Adipocyte (in vitro differentiated cells): ENCODE results near the gene DIAPH3.
A peak's percentile ranks its signal among the peaks of the same experiment; 100 is the strongest.

Experiments
- DNase-seq: peaks from one replicate; pipeline ENCODE4 v3.0.0-alpha.2; 2015; ENCODE audit warnings: low read depth
- H3K27me3 ChIP-seq: replicated peaks from 2 replicates; pipeline ENCODE4 v1.7.0; 2013; ENCODE audit warnings: mild to moderate bottlenecking, low read length, moderate library complexity; ENCODE audit not compliant: control insufficient read depth, insufficient read depth
- H3K36me3 ChIP-seq: 2 replicates; pipeline ENCODE4 v1.7.0; 2013; ENCODE audit warnings: low read length, mild to moderate bottlenecking, moderate library complexity; ENCODE audit not compliant: control insufficient read depth, insufficient read depth, severe bottlenecking
- H3K4me1 ChIP-seq: 2 replicates; pipeline ENCODE4 v1.7.0; 2013; ENCODE audit warnings: mild to moderate bottlenecking, low read length, moderate library complexity; ENCODE audit not compliant: control insufficient read depth, insufficient read depth
- H3K4me3 ChIP-seq: 2 replicates; pipeline ENCODE4 v1.7.0; 2013; ENCODE audit warnings: mild to moderate bottlenecking, low read length, moderate library complexity
- H3K9ac ChIP-seq: 2 replicates; pipeline ENCODE4 v1.7.0; 2013; ENCODE audit warnings: mild to moderate bottlenecking, low read length, moderate library complexity
- H3K9me3 ChIP-seq: 2 replicates; pipeline ENCODE4 v1.7.0; 2013; ENCODE audit warnings: mild to moderate bottlenecking, low read length, moderate library complexity; ENCODE audit not compliant: control insufficient read depth

DIAPH3 gene

GRCh38 chr13:59856281-59856810, 307.4 kb downstream of the DIAPH3 start:
- no peak for DNase-seq
- H3K36me3 ChIP-seq, result no peaks in the 10 kb centered on the region
- H3K4me3 ChIP-seq, result no peak overlapping the region
- H3K4me1 ChIP-seq, result no peaks in the 10 kb centered on the region
- no peaks in the 10 kb centered on the region for H3K27me3 ChIP-seq
- no peak overlapping the region for H3K9ac ChIP-seq
- H3K9me3 ChIP-seq, result no peaks in the 10 kb centered on the region

GRCh38 chr13:59846845-59847620, 316.7 kb downstream of the DIAPH3 start:
- H3K36me3 ChIP-seq, result no peaks in the 10 kb centered on the region
- H3K9me3 ChIP-seq, result no peaks in the 10 kb centered on the region
- no peak overlapping the region for H3K9ac ChIP-seq
- H3K4me1 ChIP-seq, result no peaks in the 10 kb centered on the region
- no peak overlapping the region for H3K4me3 ChIP-seq
- DNase-seq, result no peak
- H3K27me3 ChIP-seq, result no peaks in the 10 kb centered on the region

GRCh38 chr13:59843040-59843439, 320.7 kb downstream of the DIAPH3 start:
- no peaks in the 10 kb centered on the region for H3K9me3 ChIP-seq
- H3K36me3 ChIP-seq, result no peaks in the 10 kb centered on the region
- no peak for DNase-seq
- no peak overlapping the region for H3K9ac ChIP-seq
- H3K27me3 ChIP-seq, result no peaks in the 10 kb centered on the region
- H3K4me1 ChIP-seq, result no peaks in the 10 kb centered on the region
- no peak overlapping the region for H3K4me3 ChIP-seq

GRCh38 chr13:59842507-59842906, 321.2 kb downstream of the DIAPH3 start:
- H3K4me1 ChIP-seq, result no peaks in the 10 kb centered on the region
- H3K9ac ChIP-seq, result no peak overlapping the region
- H3K27me3 ChIP-seq, result no peaks in the 10 kb centered on the region
- H3K36me3 ChIP-seq, result no peaks in the 10 kb centered on the region
- no peaks in the 10 kb centered on the region for H3K9me3 ChIP-seq
- H3K4me3 ChIP-seq, result no peak overlapping the region
- DNase-seq, result no peak

GRCh38 chr13:59839186-59839585, 324.5 kb downstream of the DIAPH3 start:
- Histone ChIP-seq H3K4me3 (no peak overlapping the region), H3K9me3 (no peaks in the 10 kb centered on the region), H3K9ac (no peak overlapping the region), H3K4me1 (no peaks in the 10 kb centered on the region), H3K36me3 (no peaks in the 10 kb centered on the region), H3K27me3 (no peaks in the 10 kb centered on the region)
- no peak for DNase-seq

GRCh38 chr13:59837101-59837500, 326.6 kb downstream of the DIAPH3 start:
- Histone ChIP-seq H3K9ac (no peak overlapping the region), H3K4me3 (no peak overlapping the region), H3K27me3 (no peaks in the 10 kb centered on the region), H3K9me3 (no peaks in the 10 kb centered on the region), H3K36me3 (no peaks in the 10 kb centered on the region), H3K4me1 (no peaks in the 10 kb centered on the region)
- DNase-seq, result no peak

- Histone ChIP-seq H3K4me3 (no peak overlapping the region), H3K36me3 (no peaks in the 10 kb centered on the region), H3K27me3 (no peaks in the 10 kb centered on the region), H3K9ac (no peak overlapping the region), H3K9me3 (no peaks in the 10 kb centered on the region), H3K4me1 (no peaks in the 10 kb centered on the region)
- no peak for DNase-seq
Measured at GRCh38 chr13:59835569-59835968, 328.2 kb downstream of the DIAPH3 start.

- Histone ChIP-seq H3K9ac (no peak overlapping the region), H3K4me1 (no peaks in the 10 kb centered on the region), H3K4me3 (no peak overlapping the region), H3K36me3 (no peaks in the 10 kb centered on the region), H3K27me3 (no peaks in the 10 kb centered on the region), H3K9me3 (no peaks in the 10 kb centered on the region)
- no peak for DNase-seq
Measured at GRCh38 chr13:59834801-59835200, 328.9 kb downstream of the DIAPH3 start.

- no peak overlapping the region for H3K9ac ChIP-seq
- H3K4me1 ChIP-seq, result peaks cover 16% of the 10 kb centered on the region
- no peak for DNase-seq
- H3K9me3 ChIP-seq, result no peaks in the 10 kb centered on the region
- no peaks in the 10 kb centered on the region for H3K36me3 ChIP-seq
- H3K4me3 ChIP-seq, result no peak overlapping the region
- H3K27me3 ChIP-seq, result no peaks in the 10 kb centered on the region
Measured at GRCh38 chr13:59829690-59830089, 334.0 kb downstream of the DIAPH3 start.

- no peaks in the 10 kb centered on the region for H3K36me3 ChIP-seq
- H3K9me3 ChIP-seq, result no peaks in the 10 kb centered on the region
- DNase-seq, result peak; percentile 40
- no peaks in the 10 kb centered on the region for H3K27me3 ChIP-seq
- peaks cover 14% of the 10 kb centered on the region for H3K4me1 ChIP-seq
- no peak overlapping the region for H3K9ac ChIP-seq
- no peak overlapping the region for H3K4me3 ChIP-seq
Measured at GRCh38 chr13:59823486-59823885, 340.2 kb downstream of the DIAPH3 start.

GRCh38 chr13:59809564-59809963, 354.2 kb downstream of the DIAPH3 start:
- H3K36me3 ChIP-seq, result no peaks in the 10 kb centered on the region
- H3K9ac ChIP-seq, result no peak overlapping the region
- H3K27me3 ChIP-seq, result no peaks in the 10 kb centered on the region
- H3K4me1 ChIP-seq, result no peaks in the 10 kb centered on the region
- H3K4me3 ChIP-seq, result no peak overlapping the region
- no peak for DNase-seq
- H3K9me3 ChIP-seq, result no peaks in the 10 kb centered on the region

GRCh38 chr13:59806801-59807200, 356.9 kb downstream of the DIAPH3 start:
- H3K9me3 ChIP-seq, result no peaks in the 10 kb centered on the region
- H3K9ac ChIP-seq, result no peak overlapping the region
- no peaks in the 10 kb centered on the region for H3K36me3 ChIP-seq
- H3K4me1 ChIP-seq, result no peaks in the 10 kb centered on the region
- no peak for DNase-seq
- H3K4me3 ChIP-seq, result no peak overlapping the region
- no peaks in the 10 kb centered on the region for H3K27me3 ChIP-seq
